Cardiac septum (tissue), 1 donor: ENCODE results near the gene FLNC. TPM values are rescaled to one million over a fixed set of nuclear protein-coding genes. Genes with fewer than 3 reads are reported as not detected.
A peak's percentile ranks its signal among the peaks of the same experiment; 100 is the strongest.

Experiments used
- DNase-seq: peaks from one replicate; pipeline ENCODE4 v3.0.0-alpha.2; 2020; ENCODE audit warnings: low spot score
- intact Hi-C: fragments of 100-400 bp; cut with DNase I; formaldehyde crosslinking; loops from one replicate; pipeline ENCODE4 v1.14.0; 2022
- total RNA-seq: library from RNA; stranded (reverse); fragmentation: NEBNext Ultra II Directional; extraction: Animal tissue kit (Norgen Biotek cat#: 25700); gene quantifications from one replicate; pipeline ENCODE4 v1.2.1, GENCODE V29; 2021
- donor health status: DM: no; HTN: no; CAD: no.

FLNC gene
- total RNA-seq, 1 donor from 2014 or later = 1,261 TPM

- DNase-seq = peak; percentile 75
- intact Hi-C loops = no loop called here
Observed at GRCh38 chr7:128840326-128841170, 10.3 kb downstream of the FLNC start.

DNA sequence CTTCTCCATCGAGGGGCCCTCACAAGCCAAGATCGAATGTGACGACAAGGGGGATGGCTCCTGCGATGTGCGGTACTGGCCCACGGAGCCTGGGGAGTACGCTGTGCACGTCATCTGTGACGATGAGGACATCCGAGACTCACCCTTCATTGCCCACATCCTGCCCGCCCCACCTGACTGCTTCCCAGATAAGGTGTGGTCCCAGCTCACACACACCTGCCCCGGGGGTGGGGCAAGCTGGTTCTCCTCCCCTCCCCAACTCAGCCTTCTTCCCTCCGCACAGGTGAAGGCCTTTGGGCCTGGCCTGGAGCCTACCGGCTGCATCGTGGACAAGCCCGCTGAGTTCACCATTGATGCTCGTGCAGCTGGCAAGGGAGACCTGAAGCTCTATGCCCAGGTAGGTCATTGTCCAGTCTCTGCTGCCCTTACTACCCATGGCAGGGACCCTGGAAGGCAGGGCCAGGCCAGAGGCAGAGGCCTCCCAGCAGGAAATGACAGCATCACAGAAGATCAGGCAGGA is 11.0 kb downstream of the FLNC start:
- intact Hi-C loops = no loop called here
- no peak for DNase-seq

GRCh38 chr7:128841921-128842673 is 11.9 kb downstream of the FLNC start:
- intact Hi-C loops = no loop called here
- peak; percentile 83 for DNase-seq

GRCh38 chr7:128842674-128843641 is 12.8 kb downstream of the FLNC start:
- intact Hi-C loops = no loop called here
- peak; percentile 73 for DNase-seq

DNA sequence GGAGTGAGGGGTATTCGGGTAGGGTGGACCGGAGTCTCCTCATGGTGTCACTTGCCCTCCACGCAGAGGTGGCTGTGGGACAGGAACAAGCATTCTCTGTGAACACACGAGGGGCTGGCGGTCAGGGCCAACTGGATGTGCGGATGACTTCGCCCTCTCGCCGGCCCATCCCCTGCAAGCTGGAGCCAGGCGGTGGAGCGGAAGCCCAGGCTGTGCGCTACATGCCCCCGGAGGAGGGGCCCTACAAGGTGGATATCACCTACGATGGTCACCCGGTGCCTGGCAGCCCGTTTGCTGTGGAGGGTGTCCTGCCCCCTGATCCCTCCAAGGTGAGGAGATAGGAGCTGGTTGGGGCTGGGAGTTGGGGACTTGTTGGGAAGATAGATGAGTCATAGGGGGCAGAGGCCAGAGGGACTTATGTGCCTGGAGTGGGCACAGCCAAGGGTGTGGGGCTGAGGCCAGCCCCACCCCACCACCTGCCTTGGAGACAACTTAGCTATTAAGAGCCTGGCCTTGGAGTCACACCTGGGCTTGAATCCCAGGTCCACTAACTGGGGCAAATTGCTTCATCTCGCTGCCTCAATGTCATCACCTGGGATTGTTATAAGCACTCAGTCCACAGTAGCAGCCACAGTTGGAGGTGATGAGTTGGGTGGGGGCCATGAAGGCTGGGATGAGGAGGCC is 13.9 kb downstream of the FLNC start:
- DNase-seq = peak; percentile 75

DNA sequence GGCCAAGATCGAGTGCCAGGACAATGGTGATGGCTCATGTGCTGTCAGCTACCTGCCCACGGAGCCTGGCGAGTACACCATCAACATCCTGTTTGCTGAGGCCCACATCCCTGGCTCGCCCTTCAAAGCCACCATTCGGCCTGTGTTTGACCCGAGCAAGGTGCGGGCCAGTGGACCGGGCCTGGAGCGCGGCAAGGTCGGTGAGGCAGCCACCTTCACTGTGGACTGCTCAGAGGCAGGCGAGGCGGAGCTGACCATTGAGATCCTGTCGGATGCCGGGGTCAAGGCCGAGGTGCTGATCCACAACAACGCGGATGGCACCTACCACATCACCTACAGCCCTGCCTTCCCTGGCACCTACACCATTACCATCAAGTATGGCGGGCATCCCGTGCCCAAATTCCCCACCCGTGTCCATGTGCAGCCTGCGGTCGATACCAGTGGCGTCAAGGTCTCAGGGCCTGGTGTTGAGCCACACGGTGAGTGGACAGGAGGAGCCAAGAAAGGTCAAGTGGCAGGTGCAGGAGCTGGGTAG is 14.6 kb downstream of the FLNC start:
- DNase-seq = no peak

More for the DNA sequence above, 13.9 kb downstream of the FLNC start:
- intact Hi-C loops = no loop called here

GRCh38 chr7:128845475-128845874 is 15.3 kb downstream of the FLNC start:
- intact Hi-C loops = no loop called here
- no peak for DNase-seq

More for the DNA sequence above, 14.6 kb downstream of the FLNC start:
- intact Hi-C loops = no loop called here

GRCh38 chr7:128845987-128846386 is 15.8 kb downstream of the FLNC start:
- intact Hi-C loops = no loop called here
- no peak for DNase-seq

- intact Hi-C loops = no loop called here
- DNase-seq = no peak
Observed at GRCh38 chr7:128846781-128847444, 16.7 kb downstream of the FLNC start.

GRCh38 chr7:128847721-128848211 is 17.6 kb downstream of the FLNC start:
- intact Hi-C loops = no loop called here
- no peak for DNase-seq

- no peak for DNase-seq
Observed at GRCh38 chr7:128848289-128849155, 18.3 kb downstream of the FLNC start.

GRCh38 chr7:128849156-128849515 is 18.9 kb downstream of the FLNC start:
- intact Hi-C loops = no loop called here
- no peak for DNase-seq

More at GRCh38 chr7:128848289-128849155, 18.3 kb downstream of the FLNC start:
- intact Hi-C loops = no loop called here

DNA sequence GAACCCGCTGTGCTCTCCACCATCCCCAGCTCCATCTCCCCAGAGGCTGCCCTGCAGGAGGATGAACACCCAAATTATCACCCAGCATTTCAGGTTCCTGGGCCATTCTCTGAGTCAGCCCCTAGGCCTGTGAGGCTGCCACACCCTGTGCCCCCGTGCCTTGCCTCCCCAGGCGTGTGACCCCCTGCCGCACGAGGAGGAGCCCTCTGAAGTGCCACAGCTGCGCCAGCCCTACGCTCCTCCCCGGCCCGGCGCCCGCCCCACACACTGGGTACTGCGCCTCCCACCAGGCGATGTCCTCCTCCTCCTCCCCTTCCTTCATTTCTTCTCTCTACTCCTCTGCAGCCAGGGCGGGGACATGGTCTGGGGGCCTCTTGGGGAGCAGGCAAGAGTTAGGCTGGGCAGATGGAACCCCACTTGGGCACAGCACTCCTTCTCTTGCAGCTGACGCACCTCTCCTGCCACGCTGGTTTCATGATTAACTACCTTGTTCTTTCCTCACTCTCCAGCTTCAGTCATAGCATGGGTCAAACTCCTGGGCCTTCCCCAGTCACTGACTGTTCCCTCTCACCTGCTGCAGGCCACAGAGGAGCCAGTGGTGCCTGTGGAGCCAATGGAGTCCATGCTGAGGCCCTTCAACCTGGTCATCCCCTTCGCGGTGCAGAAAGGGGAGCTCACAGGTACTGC is 19.7 kb downstream of the FLNC start:
- no peak for DNase-seq
- intact Hi-C loops = no loop called here

DNA sequence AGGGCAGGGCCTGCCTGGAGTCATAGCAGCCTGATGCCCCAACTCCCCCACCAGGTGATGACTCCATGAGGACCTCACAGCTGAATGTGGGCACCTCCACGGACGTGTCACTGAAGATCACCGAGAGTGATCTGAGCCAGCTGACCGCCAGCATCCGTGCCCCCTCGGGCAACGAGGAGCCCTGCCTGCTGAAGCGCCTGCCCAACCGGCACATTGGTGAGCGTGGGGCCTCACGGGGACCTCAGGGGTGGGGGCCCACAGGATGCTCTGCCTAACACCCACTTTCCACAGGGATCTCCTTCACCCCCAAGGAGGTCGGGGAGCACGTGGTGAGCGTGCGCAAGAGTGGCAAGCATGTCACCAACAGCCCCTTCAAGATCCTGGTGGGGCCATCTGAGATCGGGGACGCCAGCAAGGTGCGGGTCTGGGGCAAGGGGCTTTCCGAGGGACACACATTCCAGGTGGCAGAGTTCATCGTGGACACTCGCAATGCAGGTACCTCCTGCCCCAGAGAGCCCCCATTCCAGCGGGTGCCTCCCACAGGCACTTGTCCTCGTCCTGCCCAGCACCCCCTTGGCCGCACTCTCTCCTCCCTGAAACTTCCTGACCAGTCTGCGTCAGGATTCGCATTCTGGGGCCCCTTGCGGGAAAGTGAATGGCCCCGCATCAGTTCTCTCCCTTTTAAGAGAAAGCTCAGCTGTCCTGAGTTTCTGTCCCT is 22.5 kb downstream of the FLNC start:
- intact Hi-C loops = no loop called here
- DNase-seq = no peak

DNA sequence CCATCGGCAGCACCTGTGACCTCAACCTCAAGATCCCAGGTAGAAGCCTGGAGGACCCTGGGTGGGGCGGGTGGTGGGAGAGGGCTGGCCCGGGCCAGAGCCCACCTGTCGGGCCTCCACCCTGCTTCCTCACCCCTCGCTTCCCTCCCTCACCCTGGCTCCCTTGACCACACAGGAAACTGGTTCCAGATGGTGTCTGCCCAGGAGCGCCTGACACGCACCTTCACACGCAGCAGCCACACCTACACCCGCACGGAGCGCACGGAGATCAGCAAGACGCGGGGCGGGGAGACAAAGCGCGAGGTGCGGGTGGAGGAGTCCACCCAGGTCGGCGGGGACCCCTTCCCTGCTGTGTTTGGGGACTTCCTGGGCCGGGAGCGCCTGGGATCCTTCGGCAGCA is 23.6 kb downstream of the FLNC start:
- DNase-seq = no peak
- intact Hi-C loops = no loop called here

GRCh38 chr7:128854396-128854795 is 24.2 kb downstream of the FLNC start:
- intact Hi-C loops = no loop called here
- DNase-seq = no peak
